ENCODE data around the gene CYP2S1. TPM values are rescaled to one million over a fixed set of nuclear protein-coding genes. Genes with fewer than 3 reads are reported as not detected.
"Not testable (repeated sequence)": the region's sequence is repeated elsewhere in the genome, so short reads cannot be mapped to it uniquely, and the experiment has no call there.

CYP2S1 gene
- total RNA-seq, 4 donors from 2014 or later: 1.1 to 2.1 (median 1.2) TPM; not detected in 1

GRCh38 chr19:41195675-41196497, 2.9 kb downstream of the CYP2S1 start:
- H3K36me3 ChIP-seq: no peaks in the 10 kb centered on the region
- ATAC-seq: no peak
- 69 to 71% methylated on average over 9 to 10 of the region's 10 CpGs for WGBS, 2 donors (ENCODE audit: low coverage in 1 of 2)
- H3K4me1 ChIP-seq: peaks cover 0 to 12% (median 5%) of the 10 kb centered on the region in 3 donors
- no peak overlapping the region for H3K27ac ChIP-seq
- H3K27me3 ChIP-seq: peaks cover 80% of the 10 kb centered on the region
- H3K9me3 ChIP-seq: no peaks in the 10 kb centered on the region
- TF ChIP-seq POLR2AphosphoS5 (IDR thresholded peaks at IDR 0.05): no peak
- no peak for TF ChIP-seq POLR2A (IDR thresholded peaks at IDR 0.05)
- no peak for TF ChIP-seq CTCF (IDR thresholded peaks at IDR 0.05)
- no peak overlapping the region for H3K4me3 ChIP-seq

GRCh38 chr19:41198559-41198958, 5.5 kb downstream of the CYP2S1 start:
- Histone ChIP-seq H3K27ac (no peak overlapping the region), H3K27me3 (peaks cover 54% of the 10 kb centered on the region), H3K4me3 (no peak overlapping the region), H3K9me3 (no peaks in the 10 kb centered on the region), H3K4me1 (no peaks in the 10 kb centered on the region), H3K36me3 (no peaks in the 10 kb centered on the region)
- TF ChIP-seq CTCF (IDR thresholded peaks at IDR 0.05) (no peak), EP300 (IDR thresholded peaks at IDR 0.05) (no peak)
- WGBS, 2 donors (ENCODE audit: low coverage in 1 of 2): 20% methylated on average over 1 of the region's 11 CpGs; no CpG with 5 or more reads in 1 of the 2 donors
- no peak for ATAC-seq

GRCh38 chr19:41203371-41203770, 10.4 kb downstream of the CYP2S1 start:
- whole genome bisulfite sequencing, 2 donors (ENCODE audit: low coverage in 1 of 2): 78 to 91% methylated on average over 3 to 8 of the region's 18 CpGs
- no peak for ATAC-seq
- peaks cover 0 to 8% (median 0%) of the 10 kb centered on the region in 3 donors for H3K4me1 ChIP-seq
- no peaks in the 10 kb centered on the region for H3K9me3 ChIP-seq
- H3K27ac ChIP-seq: no peak overlapping the region
- TF ChIP-seq CTCF (IDR thresholded peaks at IDR 0.05): no peak
- TF ChIP-seq EP300 (IDR thresholded peaks at IDR 0.05): no peak
- no peak for TF ChIP-seq POLR2A (IDR thresholded peaks at IDR 0.05)
- no peak for TF ChIP-seq POLR2AphosphoS5 (IDR thresholded peaks at IDR 0.05)
- H3K4me3 ChIP-seq: no peak overlapping the region
- peaks cover 13% of the 10 kb centered on the region for H3K27me3 ChIP-seq
- H3K36me3 ChIP-seq: no peaks in the 10 kb centered on the region

- not testable (repeated sequence) for H3K36me3 ChIP-seq, H3K27me3 ChIP-seq, H3K9me3 ChIP-seq, H3K4me1 ChIP-seq, H3K4me3 ChIP-seq, H3K27ac ChIP-seq
- peak in 3 of 4 experiments; percentile 84 to 94 (median 93) for TF ChIP-seq CTCF (IDR thresholded peaks at IDR 0.05)
- ATAC-seq: peak; percentile 85
- WGBS, 2 donors (ENCODE audit: low coverage in 1 of 2): 7 to 33% methylated on average over 3 to 5 of the region's 7 CpGs
These were observed 11.3 kb downstream of the CYP2S1 start for GRCh38 chr19:41204338-41204737.

GRCh38 chr19:41205995-41206394, 13.0 kb downstream of the CYP2S1 start:
- H3K27ac ChIP-seq: peak overlapping the region in 2 of 4 donors; percentile 68 to 73
- no peak for TF ChIP-seq POLR2A (IDR thresholded peaks at IDR 0.05)
- TF ChIP-seq CTCF (IDR thresholded peaks at IDR 0.05): no peak
- no peak for TF ChIP-seq POLR2AphosphoS5 (IDR thresholded peaks at IDR 0.05)
- TF ChIP-seq EP300 (IDR thresholded peaks at IDR 0.05): no peak
- 95% methylated on average over 3 of the region's 10 CpGs; no CpG with 5 or more reads in 1 of the 2 donors for WGBS, 2 donors (ENCODE audit: low coverage in 1 of 2)
- no peaks in the 10 kb centered on the region for H3K27me3 ChIP-seq
- H3K4me1 ChIP-seq: peaks cover 0 to 8% (median 0%) of the 10 kb centered on the region in 3 donors
- no peak overlapping the region for H3K4me3 ChIP-seq
- ATAC-seq: no peak
- no peaks in the 10 kb centered on the region for H3K36me3 ChIP-seq
- H3K9me3 ChIP-seq: no peaks in the 10 kb centered on the region

Data from gastroesophageal sphincter (tissue), 4 donors.